HepG2 (cell line): Measurements from ENCODE around the gene S100A13. TPM values are rescaled to one million over a fixed set of nuclear protein-coding genes. Genes with fewer than 3 reads are reported as not detected.

Experiments
- ATF4 ChIP-seq, 2 experiments: fragments of 450-650 bp in 1 of 2; sonication (generic) in 1 of 2; formaldehyde crosslinking; IDR thresholded peaks; 2 replicates each; pipeline versions ENCODE4 v1.5.0 to v1.8.0; 2020 to 2022; ENCODE audit warnings: mild to moderate bottlenecking in 1 of 2, missing genetic modification reagents in 1 of 2
- DPF2 ChIP-seq: sonication (generic); formaldehyde crosslinking; IDR thresholded peaks from 2 replicates; pipeline ENCODE4 v1.4.0; 2020; ENCODE audit warnings: mild to moderate bottlenecking, low read depth, missing genetic modification reagents, borderline replicate concordance
- E2F1 ChIP-seq: sonication (generic); formaldehyde crosslinking; IDR thresholded peaks from 2 replicates; pipeline ENCODE4 v1.5.0; 2020; ENCODE audit warnings: missing genetic modification reagents
- MED13 ChIP-seq: sonication (generic); formaldehyde crosslinking; IDR thresholded peaks from 2 replicates; pipeline ENCODE4 v1.5.0; 2020; ENCODE audit warnings: missing genetic modification reagents
- NR2C2 ChIP-seq: sonication (generic); formaldehyde crosslinking; IDR thresholded peaks from 2 replicates; pipeline ENCODE4 v1.4.0; 2020; ENCODE audit warnings: missing genetic modification reagents, mild to moderate bottlenecking, moderate library complexity, borderline replicate concordance
- PHF21A ChIP-seq: sonication (generic); formaldehyde crosslinking; IDR thresholded peaks from 2 replicates; pipeline ENCODE4 v1.5.0; 2020; ENCODE audit warnings: mild to moderate bottlenecking, missing genetic modification reagents
- POLR2A ChIP-seq, 2 experiments: IDR thresholded peaks; 2 replicates each; pipeline ENCODE4 v1.6.1; 2011; ENCODE audit warnings: low read depth in 2 of 2, low read length in 2 of 2, mild to moderate bottlenecking in 1 of 2, moderate library complexity in 1 of 2; ENCODE audit not compliant: insufficient read depth in 1 of 2
- SRY ChIP-seq: sonication (generic); formaldehyde crosslinking; IDR thresholded peaks from 2 replicates; pipeline ENCODE4 v1.8.0; 2022; ENCODE audit warnings: mild to moderate bottlenecking, missing genetic modification reagents
- TFE3 ChIP-seq: IDR thresholded peaks from 2 replicates; pipeline ENCODE4 v1.6.1; 2016
- THAP9 ChIP-seq: sonication (generic); formaldehyde crosslinking; IDR thresholded peaks from 2 replicates; pipeline ENCODE4; 2020; ENCODE audit warnings: missing genetic modification reagents, mild to moderate bottlenecking, borderline replicate concordance
- ZNF280D ChIP-seq: sonication (generic); formaldehyde crosslinking; IDR thresholded peaks from 2 replicates; pipeline ENCODE4 v1.5.1; 2020; ENCODE audit warnings: mild to moderate bottlenecking, missing genetic modification reagents
- ZNF574 ChIP-seq: sonication (generic); formaldehyde crosslinking; IDR thresholded peaks from 2 replicates; pipeline ENCODE4 v1.4.0; 2020; ENCODE audit warnings: missing genetic modification reagents
- ZNF605 ChIP-seq: sonication (generic); formaldehyde crosslinking; IDR thresholded peaks from 2 replicates; pipeline ENCODE4 v1.8.0; 2022; ENCODE audit warnings: mild to moderate bottlenecking, missing genetic modification reagents
- ZNF740 ChIP-seq: sonication (generic); formaldehyde crosslinking; IDR thresholded peaks from 2 replicates; pipeline ENCODE4 v1.4.0; 2020; ENCODE audit warnings: missing genetic modification reagents
- polyA plus RNA-seq, 8 experiments: library from polyadenylated mRNA; depleted of rRNA in 3 of 8; stranded (reverse) in 7 of 8; unstranded in 1 of 8; fragments of >200 nt; fragmentation: Illumina TruSeq in 4 of 8; extraction: Trizol in 4 of 8; gene quantifications; 2 replicates each; pipeline versions ENCODE4 v1.2.1 to v1.2.3, GENCODE V29; 2011 to 2016; ENCODE audit warnings: low read depth in 4 of 8, missing spikeins in 1 of 8, mixed read lengths in 1 of 8; ENCODE audit not compliant: insufficient read depth in 1 of 8
- total RNA-seq, 5 experiments: library from RNA; depleted of rRNA; stranded (reverse); fragments of >200 nt; fragmentation: Illumina TruSeq; extraction: Trizol; gene quantifications; 2 replicates each; pipeline ENCODE4 v1.2.3, GENCODE V29; 2016; ENCODE audit warnings: low read depth in 1 of 5

Gene S100A13
- total and polyA plus RNA-seq, 2 of the 13 experiments (the other 11 are each of a cell fraction or from before 2014, with no cell fraction given) = 89.5 to 172 TPM

- TF ChIP-seq E2F1 (CRISPR knock-in tag) (peak; percentile 81; the same call in 1 of the 2 replicates), MED13 (peak; percentile 60; the same call in 1 of the 2 replicates), ZNF605 (CRISPR knock-in tag) (no peak), DPF2 (CRISPR knock-in tag) (no peak), THAP9 (CRISPR knock-in tag) (peak; percentile 67; the same call in 1 of the 2 replicates), ZNF280D (CRISPR knock-in tag) (peak; percentile 64; the same call in 1 of the 2 replicates), ATF4 (CRISPR knock-in tag; IDR thresholded peaks at IDR 0.05) (no peak; a peak in 2 of 4 replicates), NR2C2 (peak; percentile 89), SRY (CRISPR knock-in tag) (peak; percentile 58; the same call in 1 of the 2 replicates), ZNF574 (CRISPR knock-in tag) (peak; percentile 79), TFE3 (peak; percentile 69), ZNF740 (CRISPR knock-in tag) (0 out of 2 replicates have a peak, but pooled peaks have one; percentile 23), PHF21A (peak; percentile 21; the same call in 1 of the 2 replicates), POLR2A (IDR thresholded peaks at IDR 0.05; ENCODE audit: insufficient read depth in 1 of 2, low read depth in 2 of 2, low read length in 2 of 2) (peak; percentile 51 to 78; a peak in 3 of 4 replicates)
Measured at GRCh38 chr1:153658400-153659174, 31.3 kb upstream of the S100A13 start, which contains the start of gene SNAPIN (continued).
